Measurements from ENCODE around the gene A3GALT2. TPM values are rescaled to one million over a fixed set of nuclear protein-coding genes. Genes with fewer than 3 reads are reported as not detected.

The A3GALT2 gene
- polyA plus RNA-seq, 3 donors: not detected

DNA sequence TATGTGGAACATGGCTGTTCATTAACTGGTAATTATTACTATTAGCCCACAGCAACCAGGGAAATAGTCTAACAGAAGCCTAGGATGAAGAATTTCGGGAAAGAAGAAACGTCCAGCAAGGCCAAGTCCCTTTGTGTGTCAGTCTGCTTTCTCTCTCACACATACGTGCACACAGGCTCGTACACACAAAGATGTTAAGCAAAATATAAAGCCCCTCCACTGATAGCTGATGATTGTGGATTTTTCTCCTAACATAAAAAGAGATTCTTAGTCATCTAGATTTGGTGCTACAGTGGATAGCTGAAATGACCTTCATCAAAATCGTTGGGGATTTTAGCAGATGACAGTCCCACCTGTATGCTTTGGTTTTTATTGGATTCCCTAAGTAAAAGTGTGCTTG lies 42.1 kb upstream of the A3GALT2 start:
- Mint-ChIP-seq H3K36me3 (peaks cover 19 to 25% of the 10 kb centered on the region in 2 donors), H3K9me3 (no peaks in the 10 kb centered on the region), H3K27ac (no peak overlapping the region), H3K4me3 (no peak overlapping the region), H3K27me3 (ENCODE audit: low read depth in 3 of 3) (peaks cover 0 to 3% (median 2%) of the 10 kb centered on the region in 3 donors), H3K4me1 (peaks cover 32% of the 10 kb centered on the region)
- intact Hi-C loops (cut with micrococcal nuclease): loop anchor here (5.0 to 10.0 kb wide), 2 partner anchors 36 to 102 kb away; no protein-coding TSS in a partner anchor
- Histone ChIP-seq H3K9ac (ENCODE audit: insufficient read depth, low read length, poor library complexity, severe bottlenecking) (no peak overlapping the region), H3K79me2 (ENCODE audit: insufficient read depth, low read length) (no peaks in the 10 kb centered on the region), H3K4me3 (replicated peaks in 1 of 3; ENCODE audit: low read depth in 2 of 3, low read length in 3 of 3) (no peak overlapping the region), H3K4me1 (ENCODE audit: control insufficient read depth in 1 of 2, insufficient read depth in 2 of 2, low read length in 2 of 2) (peaks cover 16 to 17% of the 10 kb centered on the region in 2 donors), H3K36me3 (replicated peaks in 1 of 2; ENCODE audit: control insufficient read depth in 1 of 2, insufficient read depth in 2 of 2, low read length in 2 of 2) (no peaks in the 10 kb centered on the region), H3K27ac (ENCODE audit: low read depth in 1 of 2, low read length in 2 of 2) (no peak overlapping the region), H4K20me1 (ENCODE audit: insufficient read depth, low read length) (no peaks in the 10 kb centered on the region), H3K27me3 (ENCODE audit: control insufficient read depth in 2 of 2, insufficient read depth in 2 of 2, low read length in 2 of 2) (no peaks in the 10 kb centered on the region), H2AFZ (ENCODE audit: insufficient read depth, low read depth, low read length, poor library complexity, severe bottlenecking) (no peak overlapping the region), H3K9me3 (replicated peaks in 1 of 2; ENCODE audit: control insufficient read depth in 1 of 2, insufficient read depth in 1 of 2, low read length in 2 of 2) (no peaks in the 10 kb centered on the region), H3K4me2 (replicated peaks; ENCODE audit: extremely low read depth, low read length, poor library complexity, severe bottlenecking) (no peak overlapping the region)
- DNase-seq: no peak
- TF ChIP-seq, protein P1, sequence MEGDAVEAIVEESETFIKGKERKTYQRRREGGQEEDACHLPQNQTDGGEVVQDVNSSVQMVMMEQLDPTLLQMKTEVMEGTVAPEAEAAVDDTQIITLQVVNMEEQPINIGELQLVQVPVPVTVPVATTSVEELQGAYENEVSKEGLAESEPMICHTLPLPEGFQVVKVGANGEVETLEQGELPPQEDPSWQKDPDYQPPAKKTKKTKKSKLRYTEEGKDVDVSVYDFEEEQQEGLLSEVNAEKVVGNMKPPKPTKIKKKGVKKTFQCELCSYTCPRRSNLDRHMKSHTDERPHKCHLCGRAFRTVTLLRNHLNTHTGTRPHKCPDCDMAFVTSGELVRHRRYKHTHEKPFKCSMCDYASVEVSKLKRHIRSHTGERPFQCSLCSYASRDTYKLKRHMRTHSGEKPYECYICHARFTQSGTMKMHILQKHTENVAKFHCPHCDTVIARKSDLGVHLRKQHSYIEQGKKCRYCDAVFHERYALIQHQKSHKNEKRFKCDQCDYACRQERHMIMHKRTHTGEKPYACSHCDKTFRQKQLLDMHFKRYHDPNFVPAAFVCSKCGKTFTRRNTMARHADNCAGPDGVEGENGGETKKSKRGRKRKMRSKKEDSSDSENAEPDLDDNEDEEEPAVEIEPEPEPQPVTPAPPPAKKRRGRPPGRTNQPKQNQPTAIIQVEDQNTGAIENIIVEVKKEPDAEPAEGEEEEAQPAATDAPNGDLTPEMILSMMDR (IDR thresholded peaks at IDR 0.05): no peak
- no CpG with 5 or more reads among the region's 5 CpGs for WGBS (ENCODE audit: insufficient coverage)

DNA sequence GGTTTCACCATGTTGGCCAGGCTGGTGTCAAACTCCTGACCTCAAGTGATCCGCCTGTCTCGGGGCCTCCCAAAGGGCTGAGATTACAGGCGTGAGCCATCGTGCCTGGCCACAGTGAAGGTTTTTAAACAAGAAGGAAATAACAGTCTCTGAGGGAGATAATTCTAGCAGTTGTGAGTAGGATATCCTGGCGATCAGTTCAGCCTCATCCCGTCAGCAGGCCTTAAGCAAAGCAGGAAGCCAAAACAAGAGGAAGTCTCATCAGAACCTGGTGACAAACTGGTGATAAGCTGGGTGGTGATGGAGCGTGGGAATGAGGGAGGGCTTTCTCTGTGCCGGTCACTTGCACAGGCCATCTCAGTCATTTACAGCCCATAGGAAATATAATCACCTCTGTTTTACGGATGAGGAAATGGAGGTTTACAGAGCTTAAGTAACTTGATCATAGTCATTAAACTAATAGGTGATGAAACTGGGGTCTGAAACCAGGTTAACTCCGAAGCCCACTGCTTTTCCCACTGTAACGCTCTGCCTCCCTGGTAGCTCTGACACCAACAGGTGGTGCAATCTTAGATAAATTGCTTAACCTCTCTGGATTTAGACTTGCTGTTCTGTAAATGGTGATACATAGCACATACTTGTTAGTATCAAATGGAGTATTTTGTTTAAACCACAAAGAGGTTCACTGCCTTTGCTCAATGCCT lies 40.8 kb upstream of the A3GALT2 start:
- H3K4me1 ChIP-seq (ENCODE audit: control insufficient read depth in 1 of 2, insufficient read depth in 2 of 2, low read length in 2 of 2): peaks cover 5 to 7% of the 10 kb centered on the region in 2 donors
- intact Hi-C loops (cut with micrococcal nuclease): loop anchor here (5.0 to 10.0 kb wide), 2 partner anchors 34 to 103 kb away; no protein-coding TSS in a partner anchor
- no peak overlapping the region for H3K4me3 ChIP-seq (replicated peaks in 1 of 3; ENCODE audit: low read depth in 2 of 3, low read length in 3 of 3)
- Mint-ChIP-seq H3K4me1 (peaks cover 20% of the 10 kb centered on the region), H3K4me3 (peak overlapping the region in 1 of 2 donors; percentile 0), H3K36me3 (peaks cover 22 to 29% of the 10 kb centered on the region in 2 donors), H3K9me3 (peaks cover 0 to 3% (median 0%) of the 10 kb centered on the region in 7 donors), H3K27ac (peak overlapping the region in 5 of 7 donors; percentile 3 to 85 (median 53)), H3K27me3 (ENCODE audit: low read depth in 3 of 3) (peaks cover 0 to 3% (median 2%) of the 10 kb centered on the region in 3 donors)
- H3K27me3 ChIP-seq (ENCODE audit: control insufficient read depth in 2 of 2, insufficient read depth in 2 of 2, low read length in 2 of 2): no peaks in the 10 kb centered on the region
- H3K27ac ChIP-seq (ENCODE audit: low read depth in 1 of 2, low read length in 2 of 2): no peak overlapping the region
- DNase-seq: peak; percentile 60 to 68 (median 67)
- no peaks in the 10 kb centered on the region for H3K9me3 ChIP-seq (replicated peaks in 1 of 2; ENCODE audit: control insufficient read depth in 1 of 2, insufficient read depth in 1 of 2, low read length in 2 of 2)
- H4K20me1 ChIP-seq (ENCODE audit: insufficient read depth, low read length): no peaks in the 10 kb centered on the region
- no peak overlapping the region for H3K9ac ChIP-seq (ENCODE audit: insufficient read depth, low read length, poor library complexity, severe bottlenecking)
- H3K4me2 ChIP-seq (replicated peaks; ENCODE audit: extremely low read depth, low read length, poor library complexity, severe bottlenecking): no peak overlapping the region
- TF ChIP-seq, protein P1 (IDR thresholded peaks at IDR 0.05): no peak
- no peaks in the 10 kb centered on the region for H3K79me2 ChIP-seq (ENCODE audit: insufficient read depth, low read length)
- H3K36me3 ChIP-seq (replicated peaks in 1 of 2; ENCODE audit: control insufficient read depth in 1 of 2, insufficient read depth in 2 of 2, low read length in 2 of 2): no peaks in the 10 kb centered on the region
- H2AFZ ChIP-seq (ENCODE audit: insufficient read depth, low read depth, low read length, poor library complexity, severe bottlenecking): no peak overlapping the region
- 11% methylated on average over 6 of the region's 11 CpGs for WGBS (ENCODE audit: insufficient coverage)

All from CD14-positive monocyte (primary cell).